Measurements from ENCODE around the gene OR52K2.
"Not testable (repeated sequence)": the region's sequence is repeated elsewhere in the genome, so short reads cannot be mapped to it uniquely, and the experiment has no call there.

The OR52K2 gene

GRCh38 chr11:4464216-4465159, 15.4 kb downstream of the OR52K2 start:
- H3K9me3 ChIP-seq (ENCODE audit: control insufficient read depth, insufficient read depth, low read length): peaks cover 19% of the 10 kb centered on the region
- H3K4me1 ChIP-seq (ENCODE audit: insufficient read depth, low read length): peaks cover 8% of the 10 kb centered on the region
- no peaks in the 10 kb centered on the region for H3K36me3 ChIP-seq (ENCODE audit: insufficient read depth, low read length)
- no peak overlapping the region for H3K9ac ChIP-seq (ENCODE audit: low read depth, low read length)

- Histone ChIP-seq H3K9me3 (ENCODE audit: control insufficient read depth, insufficient read depth, low read length) (peaks cover 19% of the 10 kb centered on the region), H3K9ac (ENCODE audit: low read depth, low read length) (no peak overlapping the region), H3K36me3 (ENCODE audit: insufficient read depth, low read length) (no peaks in the 10 kb centered on the region), H3K4me1 (ENCODE audit: insufficient read depth, low read length) (peaks cover 8% of the 10 kb centered on the region)
Measured at GRCh38 chr11:4465407-4465806, 16.3 kb downstream of the OR52K2 start.

- Histone ChIP-seq H3K9me3 (ENCODE audit: control insufficient read depth, insufficient read depth, low read length) (peaks cover 19% of the 10 kb centered on the region), H3K4me1 (ENCODE audit: insufficient read depth, low read length) (peaks cover 8% of the 10 kb centered on the region), H3K36me3 (ENCODE audit: insufficient read depth, low read length) (no peaks in the 10 kb centered on the region), H3K9ac (ENCODE audit: low read depth, low read length) (no peak overlapping the region)
Measured at GRCh38 chr11:4466131-4466870, 17.2 kb downstream of the OR52K2 start.

- peaks cover 8% of the 10 kb centered on the region for H3K4me1 ChIP-seq (ENCODE audit: insufficient read depth, low read length)
- H3K9me3 ChIP-seq (ENCODE audit: control insufficient read depth, insufficient read depth, low read length): peaks cover 19% of the 10 kb centered on the region
- no peaks in the 10 kb centered on the region for H3K36me3 ChIP-seq (ENCODE audit: insufficient read depth, low read length)
- no peak overlapping the region for H3K9ac ChIP-seq (ENCODE audit: low read depth, low read length)
Measured at GRCh38 chr11:4466871-4467442, 17.9 kb downstream of the OR52K2 start.

- Histone ChIP-seq H3K36me3 (ENCODE audit: insufficient read depth, low read length) (no peaks in the 10 kb centered on the region), H3K9ac (ENCODE audit: low read depth, low read length) (no peak overlapping the region), H3K4me1 (ENCODE audit: insufficient read depth, low read length) (peaks cover 8% of the 10 kb centered on the region), H3K9me3 (ENCODE audit: control insufficient read depth, insufficient read depth, low read length) (peaks cover 18% of the 10 kb centered on the region)
Measured at GRCh38 chr11:4467811-4468606, 18.9 kb downstream of the OR52K2 start.

- Histone ChIP-seq H3K4me1 (ENCODE audit: insufficient read depth, low read length) (peaks cover 4% of the 10 kb centered on the region; the same call in 1 of the 2 replicates), H3K36me3 (ENCODE audit: insufficient read depth, low read length) (no peaks in the 10 kb centered on the region), H3K9ac (ENCODE audit: low read depth, low read length) (no peak overlapping the region), H3K9me3 (ENCODE audit: control insufficient read depth, insufficient read depth, low read length) (no peaks in the 10 kb centered on the region)
Measured at GRCh38 chr11:4479644-4480043, 30.5 kb downstream of the OR52K2 start.

GRCh38 chr11:4480577-4481239, 31.6 kb downstream of the OR52K2 start:
- no peak overlapping the region for H3K9ac ChIP-seq (ENCODE audit: low read depth, low read length)
- H3K36me3 ChIP-seq (ENCODE audit: insufficient read depth, low read length): no peaks in the 10 kb centered on the region
- no peaks in the 10 kb centered on the region for H3K9me3 ChIP-seq (ENCODE audit: control insufficient read depth, insufficient read depth, low read length)
- H3K4me1 ChIP-seq (ENCODE audit: insufficient read depth, low read length): peaks cover 4% of the 10 kb centered on the region; the same call in 1 of the 2 replicates

GRCh38 chr11:4481240-4481582, 32.1 kb downstream of the OR52K2 start:
- Histone ChIP-seq H3K4me1 (ENCODE audit: insufficient read depth, low read length) (peaks cover 4% of the 10 kb centered on the region; the same call in 1 of the 2 replicates), H3K36me3 (ENCODE audit: insufficient read depth, low read length) (no peaks in the 10 kb centered on the region), H3K9me3 (ENCODE audit: control insufficient read depth, insufficient read depth, low read length) (no peaks in the 10 kb centered on the region), H3K9ac (ENCODE audit: low read depth, low read length) (no peak overlapping the region)

GRCh38 chr11:4482445-4482844, 33.4 kb downstream of the OR52K2 start, which contains the start of gene OR52K1:
OR52K1 (plus strand) TSS chr11:4482646; CDS start chr11:4488901, 6,255 bp downstream.
- Histone ChIP-seq H3K9ac (ENCODE audit: low read depth, low read length) (no peak within 1 kb of the TSS), H3K9me3 (ENCODE audit: control insufficient read depth, insufficient read depth, low read length) (no peaks in the 10 kb centered on the region), H3K36me3 (ENCODE audit: insufficient read depth, low read length) (no peaks in the 10 kb centered on the region), H3K4me1 (ENCODE audit: insufficient read depth, low read length) (peaks cover 4% of the 10 kb centered on the region; the same call in 1 of the 2 replicates)

- no peaks in the 10 kb centered on the region for H3K9me3 ChIP-seq (ENCODE audit: control insufficient read depth, insufficient read depth, low read length)
- H3K36me3 ChIP-seq (ENCODE audit: insufficient read depth, low read length): no peaks in the 10 kb centered on the region
- no peak overlapping the region for H3K9ac ChIP-seq (ENCODE audit: low read depth, low read length)
- peaks cover 4% of the 10 kb centered on the region; the same call in 1 of the 2 replicates for H3K4me1 ChIP-seq (ENCODE audit: insufficient read depth, low read length)
Measured at GRCh38 chr11:4484310-4484709, 35.2 kb downstream of the OR52K2 start.

GRCh38 chr11:4491405-4491804, 42.3 kb downstream of the OR52K2 start:
- H3K4me1 ChIP-seq (ENCODE audit: insufficient read depth, low read length); H3K9ac ChIP-seq (ENCODE audit: low read depth, low read length); H3K9me3 ChIP-seq (ENCODE audit: control insufficient read depth, insufficient read depth, low read length); H3K36me3 ChIP-seq (ENCODE audit: insufficient read depth, low read length): not testable (repeated sequence)

- H3K36me3 ChIP-seq (ENCODE audit: insufficient read depth, low read length): no peaks in the 10 kb centered on the region
- H3K4me1 ChIP-seq (ENCODE audit: insufficient read depth, low read length): no peaks in the 10 kb centered on the region
- no peak overlapping the region for H3K9ac ChIP-seq (ENCODE audit: low read depth, low read length)
Measured at GRCh38 chr11:4491878-4492606, 42.9 kb downstream of the OR52K2 start.

GRCh38 chr11:4493480-4493818, 44.4 kb downstream of the OR52K2 start:
- Histone ChIP-seq H3K9me3 (ENCODE audit: control insufficient read depth, insufficient read depth, low read length) (no peaks in the 10 kb centered on the region), H3K9ac (ENCODE audit: low read depth, low read length) (no peak overlapping the region), H3K36me3 (ENCODE audit: insufficient read depth, low read length) (no peaks in the 10 kb centered on the region), H3K4me1 (ENCODE audit: insufficient read depth, low read length) (no peaks in the 10 kb centered on the region)

More at GRCh38 chr11:4491878-4492606, 42.9 kb downstream of the OR52K2 start:
- H3K9me3 ChIP-seq (ENCODE audit: control insufficient read depth, insufficient read depth, low read length): no peaks in the 10 kb centered on the region

Data from ES-I3 (cell line).